IPS DF 4.7 (cell line): ENCODE data around the gene SIK2.

Source experiments
- DNase-seq: peaks from one replicate; pipeline ENCODE4 v3.0.0-alpha.2; 2013; ENCODE audit warnings: low spot score; ENCODE audit errors: extremely low read depth

Gene SIK2

GRCh38 chr11:111581341-111581740 is 20.9 kb upstream of the SIK2 start:
- DNase-seq, result no peak

DNA sequence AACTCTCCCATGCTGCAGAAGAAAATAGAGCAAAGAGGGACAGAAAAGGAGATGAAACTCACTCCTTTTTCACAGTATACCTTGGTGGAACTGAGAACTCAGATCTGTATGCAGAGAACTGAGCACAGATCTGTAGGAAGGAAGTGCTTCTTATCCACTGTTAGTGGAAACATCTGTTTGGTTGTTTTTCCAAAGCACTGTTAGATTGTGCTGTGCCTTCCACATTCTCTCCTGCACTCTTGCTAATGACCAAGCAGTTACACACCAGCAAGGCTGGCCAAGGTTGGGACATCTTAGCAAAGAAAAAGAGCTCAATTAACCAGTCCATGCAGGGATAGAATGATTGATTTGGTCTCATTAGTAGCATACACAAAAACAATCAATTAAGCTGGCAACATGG is 20.1 kb upstream of the SIK2 start:
- no peak for DNase-seq

- DNase-seq, result no peak
Measured at GRCh38 chr11:111582881-111583280, 19.4 kb upstream of the SIK2 start.

DNA sequence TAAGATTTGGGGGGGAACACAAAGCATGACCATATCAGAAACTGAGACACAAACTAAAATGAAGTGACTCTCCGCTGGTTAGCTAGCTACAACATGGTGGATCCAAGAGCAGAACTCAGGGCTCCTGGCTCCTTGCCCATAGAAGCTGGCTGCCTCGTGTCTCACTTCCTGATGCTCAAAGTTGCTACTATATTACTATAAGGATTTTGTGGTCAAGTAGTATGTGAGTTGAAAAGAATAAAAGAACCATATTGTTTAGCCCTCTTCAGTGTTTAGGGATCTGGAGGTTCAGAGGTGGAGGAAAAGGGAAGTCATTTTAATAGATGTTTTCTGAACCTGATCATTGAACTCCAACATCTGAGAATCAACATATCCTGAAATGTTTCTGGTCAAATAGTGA is 16.9 kb upstream of the SIK2 start:
- no peak for DNase-seq

DNA sequence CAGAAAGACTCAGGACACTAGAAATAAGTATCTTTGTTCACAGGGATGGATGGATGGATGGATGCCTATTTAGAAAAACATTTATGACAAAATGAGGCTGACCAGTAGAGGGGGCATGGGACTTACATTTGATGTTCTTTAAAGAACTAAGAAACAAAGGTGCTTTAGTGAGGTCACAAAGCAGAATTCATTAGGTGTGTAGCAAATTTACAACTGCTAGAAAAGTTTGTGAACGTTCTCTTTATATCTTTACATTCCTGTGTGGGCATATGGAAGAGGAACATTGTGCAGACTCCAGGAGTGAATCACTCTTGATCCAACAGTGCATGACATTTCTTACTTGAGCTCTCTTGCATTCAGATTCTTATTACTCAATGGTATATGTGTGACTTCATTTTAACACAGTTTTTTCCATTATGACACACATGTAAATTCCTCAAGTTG is 15.8 kb upstream of the SIK2 start:
- DNase-seq, result no peak

GRCh38 chr11:111589114-111589513 is 13.1 kb upstream of the SIK2 start:
- no peak for DNase-seq

DNA sequence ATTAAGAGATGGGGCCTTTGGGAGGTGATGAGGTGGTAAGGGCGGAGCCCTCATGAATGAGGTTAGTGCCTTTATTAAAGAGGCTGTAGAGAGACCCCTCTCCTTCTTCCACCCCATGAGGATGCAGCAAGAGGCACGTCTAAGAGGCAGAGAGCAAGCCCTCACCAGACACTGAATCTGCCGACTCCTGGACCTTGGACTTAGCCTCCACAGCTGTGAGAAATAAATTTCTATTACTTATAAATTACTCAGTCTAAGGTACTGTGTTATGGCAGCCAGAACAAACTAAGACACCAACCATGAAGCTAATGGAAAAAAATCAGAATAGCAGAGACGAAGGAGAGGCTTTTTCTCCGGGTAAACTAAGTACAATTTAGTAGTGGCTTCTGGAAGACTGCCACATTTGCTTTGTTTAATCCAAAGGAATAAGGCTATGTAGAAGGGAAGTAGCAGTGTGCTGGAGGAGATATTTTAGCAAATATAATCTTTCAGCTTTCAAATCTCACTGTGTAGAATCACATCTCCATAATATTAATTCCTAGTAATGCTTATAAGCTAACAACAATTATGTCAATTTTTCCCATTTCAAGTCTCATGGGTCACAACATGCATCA is 12.3 kb upstream of the SIK2 start:
- no peak for DNase-seq

GRCh38 chr11:111591187-111591960 is 10.9 kb upstream of the SIK2 start:
- no peak for DNase-seq

DNA sequence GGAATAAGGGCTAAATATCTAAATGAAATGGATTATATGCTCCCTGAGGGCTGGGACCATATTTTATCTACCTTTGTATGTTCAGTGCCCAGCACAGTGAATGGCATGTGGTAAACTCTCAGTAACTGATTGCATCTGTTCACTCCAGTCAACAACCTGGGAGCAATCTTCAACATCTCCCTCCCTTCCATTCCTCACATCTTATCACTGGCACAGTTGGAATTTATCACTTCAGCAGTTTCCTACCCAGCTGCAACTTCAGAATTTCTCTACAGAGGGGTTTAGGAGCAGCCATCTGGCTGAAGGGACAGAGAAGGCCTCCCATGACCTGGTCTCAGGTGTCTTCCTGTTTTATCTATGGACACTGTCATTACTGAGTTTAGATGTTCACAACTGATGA is 9.8 kb upstream of the SIK2 start:
- DNase-seq, result no peak

DNA sequence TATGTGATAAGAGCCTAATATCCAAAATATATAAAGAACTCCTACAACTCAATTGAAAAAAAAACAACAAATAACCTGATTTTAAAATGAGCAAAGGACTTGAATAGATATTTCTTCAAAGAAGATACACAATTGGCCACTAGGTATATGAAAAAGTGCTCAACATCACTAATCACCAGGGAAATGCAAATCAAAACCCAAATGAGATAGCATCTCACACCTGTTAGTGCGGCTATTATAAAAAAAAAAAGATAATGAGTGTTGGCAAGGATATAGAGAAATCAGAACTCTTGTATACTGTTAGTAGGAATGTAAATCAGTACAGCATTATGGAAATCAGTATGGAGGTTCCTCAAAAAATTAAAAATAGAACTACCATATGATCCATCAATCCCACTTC is 5.9 kb upstream of the SIK2 start:
- no peak for DNase-seq

- no peak for DNase-seq
Measured at GRCh38 chr11:111598148-111598547, 4.1 kb upstream of the SIK2 start.

GRCh38 chr11:111598559-111598958 is 3.7 kb upstream of the SIK2 start:
- no peak for DNase-seq

GRCh38 chr11:111601636-111601978 is 642 bp upstream of the SIK2 start:
- DNase-seq, result no peak

DNA sequence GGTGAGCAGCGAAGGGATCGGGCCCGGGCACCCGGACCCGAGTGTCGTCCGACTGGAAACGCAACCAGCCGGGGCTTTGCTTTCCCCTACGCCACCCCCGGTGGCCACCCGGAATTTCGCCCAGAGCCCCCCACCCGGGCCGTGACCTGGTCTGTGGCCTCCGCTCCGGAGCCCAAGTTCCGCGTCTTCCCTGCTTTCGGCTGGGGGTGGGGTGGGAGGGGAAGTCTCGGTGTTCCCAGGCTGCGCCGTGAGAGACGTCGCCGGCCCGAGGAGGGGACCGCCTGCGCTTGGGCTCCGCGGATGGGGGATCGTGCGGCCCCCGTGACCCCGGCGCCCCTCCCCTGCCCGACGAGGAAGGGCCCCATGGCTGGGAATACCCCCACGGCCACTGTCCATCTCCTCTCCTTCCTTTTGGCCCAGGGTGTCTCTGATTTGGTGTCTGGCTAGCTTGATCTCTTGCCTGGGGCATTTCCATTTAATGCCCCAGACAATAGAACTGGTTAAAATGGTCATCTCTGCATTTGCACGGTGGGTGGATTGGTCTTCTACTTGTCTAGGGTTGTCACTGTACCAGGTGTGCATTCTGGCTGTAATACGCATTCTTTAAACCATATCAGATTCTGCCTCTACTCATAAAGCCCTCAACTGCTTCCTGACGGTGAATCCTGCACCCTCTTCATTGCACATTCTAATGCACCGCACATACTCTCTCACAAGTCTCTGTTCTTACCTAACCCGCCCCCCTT is 789 bp downstream of the SIK2 start:
- no peak for DNase-seq

DNA sequence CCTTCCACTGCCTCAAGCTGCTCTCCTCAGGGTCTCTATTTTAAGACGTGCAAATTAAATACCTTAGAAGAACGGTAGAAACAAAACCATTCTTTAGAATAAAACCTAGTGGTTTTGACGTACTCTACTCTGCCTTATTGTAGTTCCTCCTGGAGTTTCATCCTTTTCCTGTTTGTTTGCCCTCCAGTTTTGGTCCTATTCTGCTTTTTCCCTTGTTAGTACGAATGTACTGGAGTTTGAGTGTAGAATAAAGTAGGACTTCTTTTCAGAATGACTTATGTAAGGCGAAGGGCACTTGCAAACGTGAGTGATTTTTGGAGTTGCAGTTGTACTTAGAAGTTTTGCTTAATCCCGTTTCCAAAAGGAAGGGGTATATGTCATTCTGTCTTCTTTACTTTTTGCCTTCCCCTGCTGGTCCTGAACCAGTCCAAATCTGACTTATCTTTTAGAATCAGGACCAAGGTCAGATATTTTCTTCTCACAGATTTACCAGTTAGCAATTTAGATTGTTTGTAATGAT is 1.4 kb downstream of the SIK2 start:
- DNase-seq, result no peak

DNA sequence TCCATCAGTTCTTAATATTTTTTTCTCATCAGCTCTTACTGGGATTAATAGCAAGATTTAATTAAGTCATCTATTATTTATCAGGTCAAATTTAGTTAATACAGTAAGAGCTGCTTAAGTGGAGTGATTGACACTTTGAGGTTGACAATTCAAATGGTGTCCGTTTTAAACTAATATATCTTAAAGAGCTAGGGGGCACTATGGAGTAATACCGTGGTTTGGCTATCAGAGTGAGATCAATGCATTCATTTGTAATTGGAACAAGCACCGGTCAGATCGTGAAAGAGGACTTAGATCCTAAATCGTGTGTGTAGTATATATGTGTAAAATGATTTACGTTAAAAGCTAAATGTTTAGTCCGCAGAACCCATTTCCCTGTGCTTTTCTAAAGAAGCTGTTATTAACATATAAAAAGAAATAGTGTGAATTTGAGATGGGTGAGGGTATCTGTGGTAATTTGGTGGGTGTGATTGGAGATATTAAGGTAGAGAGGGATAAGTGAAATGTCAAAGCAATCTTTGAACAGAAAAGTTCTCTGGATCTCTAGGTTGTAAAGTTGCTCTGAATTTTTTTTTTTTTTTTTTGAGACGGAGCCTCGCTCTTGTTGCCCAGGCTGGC is 2.3 kb downstream of the SIK2 start:
- DNase-seq, result no peak

GRCh38 chr11:111605681-111606080 is 3.4 kb downstream of the SIK2 start:
- DNase-seq, result no peak

GRCh38 chr11:111606986-111607385 is 4.7 kb downstream of the SIK2 start:
- no peak for DNase-seq

DNA sequence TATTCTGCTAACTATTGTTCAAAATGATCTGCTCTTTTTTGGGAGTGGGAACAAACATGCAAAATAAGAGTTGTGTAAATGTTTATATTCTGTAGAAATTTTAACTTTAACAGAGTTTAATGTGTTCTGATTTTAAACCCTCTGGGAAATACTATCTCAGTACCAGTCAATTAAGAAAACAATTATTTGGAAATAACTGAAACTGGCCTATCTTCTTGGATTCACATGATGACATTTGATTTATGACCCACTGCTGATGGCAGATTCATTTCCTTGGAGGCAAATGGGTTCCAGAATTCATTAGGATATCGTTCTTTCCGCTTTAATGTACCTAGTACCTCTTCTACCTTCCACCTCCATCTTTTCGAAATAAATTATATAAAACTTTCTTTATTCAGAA is 5.5 kb downstream of the SIK2 start:
- DNase-seq, result no peak

GRCh38 chr11:111612224-111612623 is 10.0 kb downstream of the SIK2 start:
- no peak for DNase-seq

DNA sequence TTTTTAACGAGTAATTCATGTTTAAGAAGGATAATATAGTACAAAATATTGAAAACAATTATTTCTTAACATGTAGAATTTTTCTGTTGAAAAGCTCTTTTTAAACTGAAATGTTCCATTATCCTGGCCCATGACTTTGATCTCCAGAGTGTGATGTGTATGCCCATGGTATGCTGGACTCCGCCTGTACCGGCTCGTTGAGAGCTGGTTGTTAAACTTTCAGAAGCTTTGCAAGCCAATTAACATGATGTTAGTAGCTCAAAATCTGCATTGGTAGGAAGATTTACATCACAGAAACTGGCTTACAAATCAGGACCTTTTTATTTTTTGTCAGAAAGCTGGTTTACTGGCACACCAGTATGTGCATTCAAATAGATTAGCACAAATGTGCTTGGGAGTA is 15.0 kb downstream of the SIK2 start:
- no peak for DNase-seq

GRCh38 chr11:111620518-111620917 is 18.3 kb downstream of the SIK2 start:
- no peak for DNase-seq
